ENCODE measurements around the gene CCDC171.
"Not testable (repeated sequence)": the region's sequence is repeated elsewhere in the genome, so short reads cannot be mapped to it uniquely, and the experiment has no call there.

The CCDC171 gene

DNA sequence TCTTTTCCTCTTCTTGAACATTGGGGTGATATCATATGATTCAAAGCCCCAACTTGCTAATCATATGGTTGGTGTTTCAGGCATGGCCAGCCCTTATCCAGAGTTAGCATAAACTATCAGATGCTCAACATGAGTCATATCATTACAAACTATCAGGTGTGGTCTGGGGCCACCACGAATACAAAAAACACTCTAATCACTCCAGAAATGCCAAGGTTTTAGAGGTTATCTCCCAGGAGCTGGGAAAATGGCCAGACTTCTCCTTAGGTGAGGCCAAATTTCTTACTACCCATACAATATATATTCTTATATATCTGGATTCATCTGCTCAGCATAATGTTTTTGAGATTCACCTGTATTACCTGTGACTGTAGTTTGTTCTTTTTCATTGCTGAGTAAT is 210.5 kb downstream of the CCDC171 start:
- no peak for DNase-seq (ENCODE audit: low read depth)

DNA sequence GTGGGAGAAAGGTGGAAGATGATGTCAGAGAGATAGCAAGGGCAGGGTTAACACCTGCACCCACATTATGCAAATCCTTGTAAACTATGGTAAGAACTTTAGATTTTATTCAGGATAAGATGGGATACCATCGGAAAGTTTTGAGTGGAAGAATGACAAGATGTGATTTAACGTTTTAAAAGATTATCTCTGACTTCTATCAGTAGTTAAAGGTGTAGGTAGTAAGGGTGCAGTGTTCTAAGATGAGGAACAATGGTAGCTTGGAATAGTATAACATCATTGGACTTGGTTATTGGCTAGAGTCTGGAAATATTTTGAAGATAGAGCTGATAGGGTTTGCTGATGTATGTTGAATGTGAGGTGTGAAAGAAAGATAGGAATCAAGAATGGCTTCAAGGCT is 211.3 kb downstream of the CCDC171 start:
- no peak for DNase-seq (ENCODE audit: low read depth)

DNA sequence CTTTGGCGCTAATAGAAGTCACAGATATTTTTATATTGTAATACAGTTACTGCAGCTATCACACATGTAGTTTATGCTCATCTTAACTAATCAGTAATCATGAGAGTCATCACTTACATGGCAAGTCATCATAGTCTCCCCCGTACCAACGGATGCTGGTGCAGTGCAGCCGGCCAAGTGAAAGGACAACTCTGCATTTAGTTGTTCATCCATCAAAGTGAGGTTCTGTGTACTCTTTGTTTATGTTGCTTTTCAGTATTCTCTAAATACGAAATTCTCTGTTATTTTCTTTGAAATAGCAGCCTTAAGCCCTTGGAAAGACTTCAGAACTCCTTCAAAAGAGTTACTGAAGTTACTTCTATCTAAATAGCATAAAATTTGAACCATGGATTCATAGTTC is 216.7 kb downstream of the CCDC171 start:
- DNase-seq (ENCODE audit: low read depth), result no peak

DNA sequence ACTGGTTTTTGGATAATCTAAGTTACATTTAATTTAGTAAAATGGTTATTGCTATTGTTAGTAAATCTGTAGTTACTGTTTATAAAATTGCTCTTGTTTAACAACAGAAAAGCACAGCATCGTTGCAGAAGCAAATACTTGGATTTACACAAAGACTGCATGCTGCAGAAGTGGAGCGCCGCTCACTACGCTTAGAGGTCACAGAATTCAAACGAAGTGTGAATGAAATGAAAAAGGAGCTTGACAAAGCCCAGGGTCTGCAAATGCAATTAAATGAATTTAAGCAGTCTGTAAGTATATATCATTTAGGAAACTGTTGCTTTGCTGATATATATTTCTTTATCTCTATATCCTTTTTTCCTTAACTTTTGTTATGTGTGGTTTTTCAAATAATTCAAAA is 226.0 kb downstream of the CCDC171 start:
- DNase-seq (ENCODE audit: low read depth), result no peak

DNA sequence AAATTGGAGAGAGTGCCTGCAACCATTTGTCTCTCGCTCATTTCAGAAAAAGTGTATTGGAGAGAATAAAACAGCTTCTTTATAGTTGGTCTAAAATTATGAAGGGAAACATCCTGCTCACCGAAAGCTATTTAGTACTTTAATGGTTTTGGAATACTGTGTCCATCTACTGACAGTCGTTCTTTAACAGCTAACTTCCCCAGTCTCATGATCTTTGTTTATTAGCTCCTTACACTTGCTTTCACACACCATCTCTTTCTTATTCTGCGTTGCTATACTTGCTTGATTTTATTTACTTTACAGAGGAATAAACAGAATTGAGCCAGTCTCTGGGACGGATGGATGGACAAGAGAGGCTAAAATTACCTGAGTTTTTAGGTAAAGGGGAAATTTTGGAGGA is 229.3 kb downstream of the CCDC171 start:
- DNase-seq (ENCODE audit: low read depth), result no peak

DNA sequence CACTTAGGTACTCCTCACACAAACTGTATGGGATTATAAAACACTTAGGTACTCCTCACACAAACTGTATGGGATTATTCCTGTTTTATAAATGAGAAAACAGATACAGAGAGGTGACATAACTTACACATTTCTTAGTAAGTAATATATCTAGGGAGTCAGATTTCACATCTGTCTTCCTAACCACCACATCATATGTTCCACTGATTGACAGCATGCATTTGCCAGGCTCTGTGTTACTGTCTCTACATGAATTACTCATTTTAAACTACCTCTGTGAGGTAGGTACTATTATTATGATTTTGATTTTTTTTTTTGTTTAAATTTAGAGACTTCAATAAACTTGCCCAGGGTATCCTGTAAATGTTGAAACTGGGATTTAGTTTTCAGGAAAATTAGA is 232.7 kb downstream of the CCDC171 start:
- no peak for DNase-seq (ENCODE audit: low read depth)

DNA sequence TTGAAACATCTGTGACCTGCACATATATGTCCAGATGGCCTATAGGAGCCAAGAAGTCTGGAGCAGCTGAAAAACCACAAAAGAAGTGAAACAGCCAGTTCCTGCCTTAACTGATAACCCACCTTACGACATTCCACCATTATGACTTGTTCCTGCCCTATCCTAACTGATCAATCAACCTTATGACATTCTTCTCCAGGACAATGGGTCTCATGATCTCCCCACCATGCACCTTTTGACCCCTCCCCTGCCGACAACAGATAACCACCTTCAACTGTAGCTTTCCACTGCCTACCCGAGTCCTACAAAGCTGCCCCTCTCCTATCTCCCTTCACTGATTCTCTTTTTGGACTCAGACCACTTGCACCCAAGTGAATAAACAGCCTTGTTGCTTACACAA is 233.8 kb downstream of the CCDC171 start:
- no peak for DNase-seq (ENCODE audit: low read depth)

DNA sequence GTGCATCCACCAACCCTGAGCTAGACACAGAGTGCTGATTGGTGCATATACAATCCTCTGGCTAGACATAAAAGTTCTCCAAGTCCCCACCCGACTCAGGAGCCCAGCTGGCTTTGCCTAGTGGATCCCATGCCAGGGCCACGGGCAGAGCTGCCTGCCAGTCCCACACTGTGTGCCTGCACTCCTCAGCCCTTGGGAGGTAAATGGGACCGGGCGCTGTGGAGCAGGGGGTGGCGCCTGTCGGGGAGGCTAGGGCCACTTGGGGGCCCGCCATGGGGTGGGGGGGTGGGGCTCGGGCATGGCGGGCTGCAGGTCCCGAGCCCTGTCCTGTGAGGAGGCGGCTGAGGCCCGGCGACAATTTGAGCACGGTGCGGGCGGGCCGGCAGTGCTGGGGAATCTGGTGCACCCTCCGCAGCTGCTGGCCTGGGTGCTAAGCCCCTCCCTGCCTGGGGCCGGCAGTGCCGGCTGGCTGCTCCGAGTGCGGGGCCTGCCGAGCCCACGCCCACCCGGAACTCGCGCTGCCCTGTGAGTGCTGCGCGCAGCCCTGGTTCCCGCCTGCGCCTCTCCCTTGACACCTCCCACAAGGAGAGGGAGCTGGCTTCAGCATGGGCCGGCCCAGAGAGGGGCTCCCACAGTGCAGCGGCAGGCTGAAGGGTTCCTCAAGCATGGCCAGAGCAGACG is 257.5 kb downstream of the CCDC171 start:
- DNase-seq (ENCODE audit: low read depth), result not testable (repeated sequence)

DNA sequence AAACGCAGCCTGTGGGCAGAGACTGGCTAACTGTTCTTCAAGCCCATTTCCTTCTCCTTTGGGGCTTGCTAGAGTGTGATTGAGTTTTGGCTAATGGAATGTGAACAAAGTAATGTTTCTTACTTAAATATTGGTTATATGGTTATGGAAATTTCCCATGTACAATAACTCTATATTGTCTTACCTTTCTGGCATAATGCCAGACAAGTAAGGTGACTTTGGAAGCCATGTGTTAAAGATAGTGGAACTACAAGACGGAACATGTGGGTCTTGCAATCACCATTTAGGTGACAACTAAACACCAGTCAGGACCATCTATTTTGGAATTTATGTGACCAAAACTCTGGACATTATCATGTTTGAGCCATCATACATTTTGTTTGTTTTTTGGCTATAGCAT is 260.2 kb downstream of the CCDC171 start:
- no peak for DNase-seq (ENCODE audit: low read depth)

DNA sequence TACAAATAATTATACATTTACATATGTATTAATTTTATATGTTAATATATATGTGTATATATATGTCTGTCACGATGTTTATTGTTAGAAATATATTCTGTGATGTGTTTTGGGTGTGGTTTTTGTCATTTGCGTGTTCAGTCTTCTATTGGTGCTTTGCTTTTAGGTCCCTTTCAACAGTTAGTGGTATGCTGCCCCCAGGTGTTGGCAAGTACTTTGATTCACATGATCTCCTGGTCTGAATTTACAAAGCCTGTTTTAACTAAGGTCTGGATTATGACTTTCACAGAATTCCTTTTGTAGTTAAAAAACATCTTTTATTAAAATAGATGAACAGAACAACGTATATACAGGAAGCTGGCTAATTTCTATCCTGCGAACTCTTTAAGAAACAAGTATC is 271.5 kb downstream of the CCDC171 start:
- DNase-seq (ENCODE audit: low read depth), result no peak

DNA sequence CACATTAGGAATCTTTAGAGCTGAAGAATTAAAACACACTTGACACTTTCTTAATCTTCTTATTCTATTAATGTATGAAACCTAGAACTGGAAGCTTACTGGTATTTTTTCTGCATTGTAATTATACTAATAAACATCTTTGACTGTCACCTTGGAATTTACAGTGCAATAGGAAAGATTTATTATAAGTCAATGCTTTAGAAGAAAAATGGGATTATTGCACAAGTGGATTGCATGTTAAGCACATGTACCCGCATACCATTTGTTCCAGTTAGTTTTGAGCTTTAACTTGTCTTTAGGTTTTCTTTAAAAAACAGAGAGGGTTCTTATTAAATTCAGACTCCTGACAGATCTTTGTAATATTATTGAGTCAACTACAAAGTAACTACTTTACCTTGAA is 278.5 kb downstream of the CCDC171 start:
- no peak for DNase-seq (ENCODE audit: low read depth)

DNA sequence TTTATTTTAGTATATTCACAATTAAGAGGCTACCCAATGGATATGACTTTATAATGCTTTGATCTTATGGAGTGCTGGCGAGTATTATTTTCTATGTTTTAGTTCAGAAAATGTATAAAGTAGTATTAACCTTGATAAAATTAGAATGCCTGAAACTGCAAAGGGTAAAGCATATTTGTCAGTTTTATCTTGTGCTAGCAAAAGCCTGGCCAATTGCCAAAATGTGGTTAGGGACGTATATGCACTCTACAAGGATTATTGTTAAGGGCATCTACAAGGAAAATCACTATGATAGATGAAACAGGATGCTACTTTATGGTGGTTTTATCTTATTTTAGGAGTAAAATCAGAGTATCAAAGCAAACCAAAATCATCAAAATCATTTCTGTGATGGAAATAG is 281.7 kb downstream of the CCDC171 start:
- DNase-seq (ENCODE audit: low read depth), result no peak

DNA sequence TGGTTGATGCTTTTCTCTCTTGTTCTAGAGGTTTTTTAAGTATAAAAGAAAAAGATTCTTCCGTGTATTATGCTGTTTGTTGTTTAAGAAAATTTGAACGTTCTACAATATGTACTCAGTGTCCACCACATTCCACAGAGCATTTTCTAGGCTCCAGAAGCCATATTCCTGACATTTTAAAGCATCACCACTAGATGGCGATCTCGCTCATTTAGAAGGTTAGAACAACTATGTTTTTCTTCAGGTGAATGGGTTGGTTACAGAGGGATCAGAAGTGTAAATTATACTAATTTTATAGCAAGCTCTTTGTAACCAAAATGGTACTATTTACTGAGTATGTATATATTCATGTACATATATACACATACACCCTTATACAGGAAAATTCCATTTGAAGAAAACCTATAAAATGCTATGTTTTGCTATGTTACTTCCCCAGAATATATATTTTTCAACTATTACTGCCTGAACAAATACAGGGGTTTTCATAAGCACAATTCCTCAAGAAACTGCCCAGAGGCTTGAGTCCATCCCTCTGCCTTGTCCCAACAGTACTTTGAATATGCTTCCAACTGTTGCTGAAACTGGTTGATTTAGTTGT is 284.3 kb downstream of the CCDC171 start:
- no peak for DNase-seq (ENCODE audit: low read depth)

DNA sequence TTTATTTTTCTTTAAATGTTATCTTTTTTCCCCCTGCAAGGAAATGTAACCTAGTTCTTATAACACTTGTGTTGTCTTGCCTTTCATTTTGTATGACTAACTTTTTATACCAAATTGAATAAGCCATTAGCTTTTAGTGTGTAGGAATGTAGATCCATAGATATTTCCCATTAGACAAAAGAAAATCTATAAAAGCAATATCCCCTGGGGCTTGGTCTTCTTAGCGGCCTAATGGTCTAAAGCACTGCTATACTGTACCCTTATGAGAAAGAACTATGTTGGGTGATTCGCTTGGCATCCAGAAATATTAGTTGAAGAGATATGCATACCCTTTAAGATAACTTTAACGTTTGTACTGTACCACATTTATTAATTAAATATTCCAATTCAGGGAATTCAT is 289.2 kb downstream of the CCDC171 start:
- no peak for DNase-seq (ENCODE audit: low read depth)

DNA sequence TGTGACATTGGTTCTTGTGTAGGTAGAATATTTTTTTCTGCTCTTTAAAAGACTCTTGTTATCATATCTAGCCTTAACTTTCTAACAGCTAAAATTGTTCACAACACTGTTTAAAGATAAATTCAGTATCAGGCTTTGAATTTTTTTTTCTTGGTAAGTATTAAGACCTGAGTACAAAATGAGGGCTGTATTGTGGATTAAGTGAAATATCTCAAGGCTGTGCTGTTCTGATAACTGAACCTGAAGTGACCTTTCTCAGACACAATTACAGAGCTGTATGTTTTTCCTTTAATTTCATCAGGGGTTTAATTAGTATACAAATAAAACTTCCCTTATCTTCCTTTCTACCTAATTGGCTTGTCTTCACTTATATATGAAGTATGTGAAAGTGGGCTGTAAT is 290.5 kb downstream of the CCDC171 start:
- no peak for DNase-seq (ENCODE audit: low read depth)

DNA sequence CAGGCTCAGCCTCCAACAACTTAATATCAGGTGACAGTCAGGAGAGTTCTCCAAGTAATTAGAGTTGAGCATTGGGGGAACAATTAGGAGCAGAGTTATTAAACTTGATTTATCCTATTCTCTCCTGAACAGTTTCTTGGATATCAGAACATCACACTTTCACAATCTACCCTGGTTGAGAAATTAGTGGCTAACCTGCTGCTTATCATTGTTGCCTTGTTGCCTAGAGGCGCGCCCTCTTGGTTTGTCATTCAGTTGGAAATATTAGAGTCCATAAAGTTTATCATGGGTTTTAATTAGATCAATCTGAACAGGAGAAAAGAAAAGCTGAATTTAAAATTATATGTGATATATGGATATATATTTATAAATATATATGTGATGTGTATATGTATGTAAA is 291.1 kb downstream of the CCDC171 start:
- DNase-seq (ENCODE audit: low read depth), result no peak

DNA sequence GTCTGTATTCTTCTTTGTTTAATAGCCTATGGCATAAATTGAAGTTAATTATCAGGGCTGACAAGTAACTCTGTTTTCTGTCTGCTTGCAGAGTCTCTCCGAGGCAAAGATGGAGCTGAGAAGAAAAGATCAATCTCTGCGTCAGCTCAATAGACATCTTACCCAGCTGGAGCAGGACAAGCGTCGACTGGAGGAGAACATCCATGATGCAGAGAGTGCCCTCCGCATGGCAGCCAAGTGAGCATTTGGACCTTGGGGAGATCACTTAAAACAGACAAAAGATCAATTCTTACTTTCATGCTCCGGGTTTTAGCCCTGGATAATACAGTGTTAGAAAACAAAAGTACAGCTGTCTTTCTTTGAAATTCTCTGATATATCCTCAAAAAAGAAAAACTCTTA is 293.8 kb downstream of the CCDC171 start:
- no peak for DNase-seq (ENCODE audit: low read depth)

DNA sequence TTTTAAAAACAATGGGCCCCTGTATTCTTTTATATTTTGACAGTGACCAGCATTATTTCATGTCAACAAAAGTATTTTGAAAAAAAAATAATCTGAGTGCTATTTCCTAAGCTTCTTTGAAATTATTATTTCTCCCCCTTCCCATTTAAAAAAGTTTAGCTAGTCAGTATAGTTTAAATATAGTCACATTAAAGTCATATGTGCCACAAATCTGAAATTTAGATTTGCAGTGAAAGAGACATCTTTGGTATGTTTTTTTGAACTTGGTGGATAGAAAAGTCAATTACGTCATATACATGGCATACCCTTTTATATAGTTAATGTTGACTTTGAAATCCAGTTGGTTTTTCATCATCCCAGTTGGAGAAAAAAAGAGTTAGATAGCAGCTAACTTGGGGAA is 297.0 kb downstream of the CCDC171 start:
- no peak for DNase-seq (ENCODE audit: low read depth)

DNA sequence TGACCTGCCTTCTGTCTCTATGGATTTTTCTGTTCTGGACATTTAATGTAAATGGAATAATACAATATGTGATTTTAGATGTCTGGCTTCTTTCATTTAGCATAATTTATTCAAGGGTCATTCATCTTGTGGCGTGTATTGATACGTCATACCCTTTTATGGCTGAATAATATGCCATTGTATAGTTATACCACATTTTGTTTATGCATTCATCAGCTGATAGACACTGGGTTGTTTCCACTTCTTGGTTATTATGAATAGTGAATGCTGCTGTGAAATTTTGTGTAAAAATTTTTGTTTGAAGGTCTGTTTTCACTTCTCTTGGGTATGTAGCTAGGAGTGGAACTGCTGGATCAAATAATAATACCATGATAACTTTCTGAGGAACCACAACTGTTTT is 298.9 kb downstream of the CCDC171 start:
- DNase-seq (ENCODE audit: low read depth), result no peak

DNA sequence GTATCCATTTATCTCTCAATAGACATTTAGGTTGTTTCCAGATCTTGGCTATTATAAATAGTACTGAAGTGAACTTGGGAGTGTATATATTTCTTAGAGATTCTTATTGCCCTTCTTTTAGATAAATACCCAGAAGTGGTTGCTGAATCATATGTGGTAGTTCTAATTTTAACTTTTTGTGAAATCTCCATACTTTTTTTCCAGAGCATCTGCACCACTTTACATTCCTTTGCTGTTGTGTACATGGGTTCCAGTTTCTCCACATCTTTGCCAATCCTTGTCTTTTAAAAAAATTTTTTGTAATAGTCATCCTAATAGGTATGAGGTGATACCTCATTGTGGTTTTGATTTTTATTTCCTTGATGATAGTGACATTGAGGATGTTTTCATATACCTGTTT is 303.7 kb downstream of the CCDC171 start:
- no peak for DNase-seq (ENCODE audit: low read depth)

DNA sequence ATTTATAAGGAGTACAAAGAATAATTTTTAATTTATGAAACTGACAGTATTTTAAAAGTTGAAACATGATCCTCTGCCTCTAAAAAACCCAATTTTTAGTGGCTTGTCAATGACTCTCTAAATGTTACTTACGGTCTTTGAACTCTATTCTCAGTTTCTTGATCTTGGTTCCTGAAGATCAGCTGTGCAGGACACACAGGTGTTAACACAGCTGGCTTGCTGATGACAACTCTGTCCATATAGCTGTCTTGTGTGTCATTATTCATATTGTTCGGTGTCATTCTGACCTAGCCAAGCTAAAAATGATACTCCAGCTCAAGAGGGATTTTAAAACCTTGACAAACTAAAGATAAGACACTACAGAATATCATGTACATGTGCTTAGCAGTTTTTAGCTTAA is 314.5 kb downstream of the CCDC171 start:
- DNase-seq (ENCODE audit: low read depth), result no peak

DNA sequence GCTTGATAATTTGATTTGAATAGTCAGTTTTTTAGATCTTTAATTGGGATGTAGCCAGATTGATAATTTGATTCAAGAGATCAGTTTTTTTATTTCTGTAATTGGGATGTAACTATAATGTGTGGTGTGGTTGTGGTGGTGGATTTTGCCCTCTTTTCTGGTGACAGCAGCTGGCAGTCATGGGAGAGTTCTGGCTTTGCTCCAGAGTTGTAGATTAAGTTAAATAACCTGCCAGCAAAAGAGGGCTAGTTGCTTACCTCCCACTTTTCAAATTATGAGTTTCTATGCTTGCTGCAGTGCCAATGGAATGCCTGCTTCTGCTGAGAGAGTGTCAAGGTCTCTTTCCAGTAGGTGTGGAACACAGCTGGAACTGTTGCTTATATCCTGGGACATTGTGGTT is 315.1 kb downstream of the CCDC171 start:
- no peak for DNase-seq (ENCODE audit: low read depth)

DNA sequence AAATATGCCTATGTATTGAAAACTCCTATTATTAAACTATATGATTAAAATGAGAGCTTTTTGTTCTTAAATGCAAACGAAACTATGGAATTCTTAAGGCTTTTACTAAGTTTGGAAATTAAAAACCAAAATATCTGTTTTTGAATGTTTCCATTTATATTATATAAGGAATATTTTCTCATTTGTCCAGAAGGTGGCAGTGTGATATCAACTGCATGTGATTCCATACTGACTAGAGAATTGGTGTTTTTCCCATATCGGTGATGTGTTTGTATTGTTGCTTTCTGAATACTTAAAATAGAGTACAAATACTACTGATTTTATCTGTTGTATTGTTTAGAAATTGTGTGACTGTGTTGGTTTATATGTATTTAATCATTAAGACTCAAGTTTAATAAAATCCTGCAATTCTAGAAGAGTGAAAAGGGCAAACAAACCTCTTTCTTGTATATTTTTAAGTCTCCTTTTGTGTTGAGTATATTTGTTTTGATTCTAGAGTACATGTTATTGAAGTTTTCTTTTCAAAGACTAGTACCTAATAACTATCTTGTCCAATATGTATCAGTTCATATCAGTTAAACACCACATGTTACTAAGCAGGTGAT is 320.8 kb downstream of the CCDC171 start:
- no peak for DNase-seq (ENCODE audit: low read depth)

DNA sequence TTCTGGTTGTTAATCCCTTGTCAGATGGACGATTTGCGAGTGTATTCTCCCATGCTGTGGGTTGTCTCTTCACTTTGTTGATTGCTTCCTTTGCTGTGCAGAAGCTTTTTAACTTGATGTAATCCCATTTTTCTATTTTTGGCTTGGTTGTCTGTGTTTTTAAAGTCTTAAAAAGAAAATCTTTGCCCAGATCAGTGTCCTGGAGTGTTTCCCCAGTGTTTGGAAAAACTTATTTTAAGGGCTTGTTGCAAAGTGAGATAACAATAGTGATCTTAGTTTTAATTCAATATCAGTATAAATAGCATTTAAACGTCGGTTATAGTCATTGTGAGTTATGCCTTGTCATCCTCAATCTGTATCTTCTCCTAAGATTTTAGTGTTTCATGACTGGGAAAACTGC is 329.5 kb downstream of the CCDC171 start:
- no peak for DNase-seq (ENCODE audit: low read depth)
